Activated CD4-positive, CD25-positive, alpha-beta regulatory T cell treated with anti-CD3 and anti-CD28 coated beads, Interleukin-2, amount 50 U/mL, for 16 hours (primary cell): ENCODE results near the gene MYO1C.
A peak's percentile ranks its signal among the peaks of the same experiment; 100 is the strongest.
"Not testable (repeated sequence)": the region's sequence is repeated elsewhere in the genome, so short reads cannot be mapped to it uniquely, and the experiment has no call there.

Experiments
- DNase-seq: peaks from one replicate; pipeline ENCODE4 v3.0.0-alpha.2; 2020; ENCODE audit warnings: low read depth, low spot score

The MYO1C gene

GRCh38 chr17:1509290-1509881 lies 16.9 kb upstream of the MYO1C start:
- DNase-seq: no peak

- DNase-seq: not testable (repeated sequence)
Observed at GRCh38 chr17:1508709-1509108, 16.2 kb upstream of the MYO1C start.

DNA sequence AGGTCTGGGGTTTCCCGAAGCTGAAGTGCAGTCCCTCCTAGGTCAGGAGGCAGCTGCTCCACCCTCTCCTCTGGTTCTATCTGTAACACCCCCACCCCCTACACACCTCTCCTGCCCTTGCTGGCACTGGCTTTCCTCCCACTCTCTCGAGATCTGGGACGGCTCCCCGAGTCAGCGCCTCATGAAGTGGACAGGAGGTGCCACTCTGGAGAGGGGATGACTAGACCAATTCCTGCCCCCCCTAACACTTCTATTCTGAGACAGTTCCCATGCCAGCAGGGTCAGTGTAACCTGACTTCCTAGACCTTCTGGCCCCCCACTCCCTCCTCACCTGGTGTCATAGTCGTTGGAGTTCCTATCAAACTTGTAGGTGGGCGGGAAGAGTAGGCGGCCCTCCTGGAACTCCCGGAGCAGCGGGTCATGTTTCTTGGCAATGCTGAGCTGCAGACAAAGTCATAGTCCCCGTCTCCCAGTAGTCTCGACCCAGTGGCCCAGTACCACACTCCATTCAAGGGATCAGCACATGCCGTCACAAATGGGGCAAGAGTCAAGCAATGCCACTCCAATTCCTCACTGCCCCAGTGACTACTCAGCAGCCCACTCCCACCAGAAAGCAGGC lies 14.3 kb upstream of the MYO1C start:
- DNase-seq: no peak

DNA sequence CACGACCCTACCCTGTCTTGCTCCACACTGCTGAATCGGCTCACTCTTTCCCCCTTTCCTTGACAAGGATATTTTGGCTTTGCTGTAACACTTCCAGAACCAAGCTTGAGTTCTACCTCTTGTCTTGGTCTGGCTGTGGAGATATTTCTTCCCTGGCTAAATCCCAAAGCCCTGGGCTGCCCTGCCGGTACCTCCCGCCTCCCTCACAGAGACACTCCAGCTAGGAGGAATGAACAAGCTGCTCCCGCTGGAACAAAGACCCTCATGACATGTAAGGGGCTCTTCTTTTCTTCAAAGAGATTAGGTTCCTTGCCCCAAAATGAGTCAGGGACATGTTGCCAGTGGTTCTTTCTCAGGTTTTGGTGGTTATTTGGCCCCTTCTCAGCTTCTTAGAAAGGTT lies 13.1 kb upstream of the MYO1C start:
- DNase-seq: no peak

- DNase-seq: no peak
Observed at GRCh38 chr17:1504866-1505265, 12.4 kb upstream of the MYO1C start.

GRCh38 chr17:1503699-1504098 lies 11.2 kb upstream of the MYO1C start:
- DNase-seq: no peak

GRCh38 chr17:1498869-1499268 lies 6.4 kb upstream of the MYO1C start:
- DNase-seq: no peak

DNA sequence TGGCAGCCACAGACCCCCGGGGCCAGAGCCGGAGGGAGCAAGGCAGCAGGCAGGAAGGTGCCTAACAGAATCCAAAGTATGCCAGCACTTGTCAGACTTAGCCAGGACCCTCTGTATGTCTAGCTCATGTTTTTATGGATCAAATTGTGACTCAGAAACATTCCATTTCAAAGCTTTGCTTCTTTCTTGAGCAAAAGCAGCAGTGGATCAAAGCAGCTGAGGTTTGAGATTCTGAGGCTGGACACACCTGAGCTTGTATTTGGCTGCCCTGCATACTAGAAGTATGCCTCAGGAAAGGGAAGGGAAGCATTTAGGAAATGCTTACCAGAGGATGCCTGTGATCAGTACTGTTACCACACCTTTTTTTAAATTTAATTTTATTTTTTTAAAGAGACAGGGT lies 5.7 kb upstream of the MYO1C start:
- no peak for DNase-seq

DNA sequence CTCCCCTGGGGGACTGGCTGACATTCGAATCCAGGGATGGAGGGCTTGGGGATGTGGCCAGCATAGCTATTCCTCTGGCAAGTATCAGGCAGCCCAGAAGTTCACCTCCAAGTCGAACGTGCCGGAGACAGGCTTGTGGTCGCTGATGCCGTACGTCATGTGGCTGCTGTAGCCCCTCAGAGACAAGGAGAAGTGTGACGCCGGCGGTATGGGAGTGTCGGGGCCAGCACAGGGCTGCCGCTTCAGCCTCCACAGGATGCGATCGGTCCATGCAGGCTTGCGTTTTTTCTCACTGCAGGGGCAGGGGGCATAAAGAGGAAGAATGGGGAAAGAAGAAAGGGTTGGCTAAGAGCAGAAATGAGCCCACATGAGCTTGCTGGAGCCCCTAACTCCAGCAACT lies 5.3 kb upstream of the MYO1C start:
- DNase-seq: no peak

- no peak for DNase-seq
Observed at GRCh38 chr17:1496869-1497268, 4.4 kb upstream of the MYO1C start.

GRCh38 chr17:1495265-1495989 lies 2.9 kb upstream of the MYO1C start:
- no peak for DNase-seq

- no peak for DNase-seq
Observed at GRCh38 chr17:1494736-1495253, 2.3 kb upstream of the MYO1C start.

DNA sequence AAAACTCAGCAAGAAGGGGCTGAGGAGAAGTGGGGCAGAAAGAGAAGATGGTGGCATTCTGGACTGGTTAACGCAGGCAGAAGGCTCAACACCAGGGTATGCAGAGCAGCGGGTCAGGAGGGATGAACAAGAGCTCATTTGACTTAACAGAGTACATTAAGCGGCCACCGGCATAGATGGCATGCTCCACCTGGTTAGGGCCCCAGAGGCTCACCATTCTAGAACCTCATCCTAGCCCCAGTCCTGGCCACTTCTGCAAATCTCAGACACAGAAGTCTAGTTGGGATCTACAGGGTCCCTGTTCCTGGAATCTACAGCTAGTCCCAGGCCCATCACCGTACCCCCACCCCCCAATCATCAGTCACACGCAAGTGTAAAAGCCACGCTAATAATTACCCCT lies 1.7 kb upstream of the MYO1C start:
- no peak for DNase-seq

DNA sequence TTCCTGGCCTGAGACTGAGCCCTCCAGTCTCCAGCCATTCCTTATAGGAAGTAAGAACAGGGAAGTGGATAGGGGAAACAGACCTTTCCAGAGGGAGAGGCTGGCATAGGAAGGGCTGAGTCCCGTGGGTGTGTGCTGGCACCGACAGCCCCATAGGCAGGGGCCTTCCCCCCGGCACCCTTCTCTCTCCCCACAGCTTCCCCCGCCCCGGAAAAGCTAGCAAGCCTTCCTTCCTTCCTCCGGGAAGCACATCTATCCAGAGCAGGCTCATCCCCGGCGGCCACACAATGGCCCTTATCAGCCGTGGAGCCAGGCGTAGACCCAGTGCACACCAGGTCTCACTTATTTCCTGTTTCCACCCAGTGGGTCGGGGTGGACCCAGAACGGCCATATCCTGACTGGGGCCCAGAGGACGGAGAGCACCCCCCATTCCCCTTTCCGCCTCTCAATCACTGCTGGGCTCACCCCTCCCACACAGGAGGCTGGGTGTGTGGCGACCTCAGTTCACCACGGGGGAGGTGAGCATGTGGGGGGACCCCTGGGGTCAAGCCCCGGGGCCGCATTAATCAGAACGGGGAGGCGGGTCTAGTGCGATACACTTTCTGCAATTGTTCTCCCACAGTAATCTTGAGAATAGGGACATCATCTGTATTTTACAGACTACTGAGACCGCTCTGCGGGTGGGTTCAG lies 950 bp upstream of the MYO1C start:
- DNase-seq: no peak

GRCh38 chr17:1491443-1492248 lies 840 bp downstream of the MYO1C start:
- DNase-seq: no peak

DNA sequence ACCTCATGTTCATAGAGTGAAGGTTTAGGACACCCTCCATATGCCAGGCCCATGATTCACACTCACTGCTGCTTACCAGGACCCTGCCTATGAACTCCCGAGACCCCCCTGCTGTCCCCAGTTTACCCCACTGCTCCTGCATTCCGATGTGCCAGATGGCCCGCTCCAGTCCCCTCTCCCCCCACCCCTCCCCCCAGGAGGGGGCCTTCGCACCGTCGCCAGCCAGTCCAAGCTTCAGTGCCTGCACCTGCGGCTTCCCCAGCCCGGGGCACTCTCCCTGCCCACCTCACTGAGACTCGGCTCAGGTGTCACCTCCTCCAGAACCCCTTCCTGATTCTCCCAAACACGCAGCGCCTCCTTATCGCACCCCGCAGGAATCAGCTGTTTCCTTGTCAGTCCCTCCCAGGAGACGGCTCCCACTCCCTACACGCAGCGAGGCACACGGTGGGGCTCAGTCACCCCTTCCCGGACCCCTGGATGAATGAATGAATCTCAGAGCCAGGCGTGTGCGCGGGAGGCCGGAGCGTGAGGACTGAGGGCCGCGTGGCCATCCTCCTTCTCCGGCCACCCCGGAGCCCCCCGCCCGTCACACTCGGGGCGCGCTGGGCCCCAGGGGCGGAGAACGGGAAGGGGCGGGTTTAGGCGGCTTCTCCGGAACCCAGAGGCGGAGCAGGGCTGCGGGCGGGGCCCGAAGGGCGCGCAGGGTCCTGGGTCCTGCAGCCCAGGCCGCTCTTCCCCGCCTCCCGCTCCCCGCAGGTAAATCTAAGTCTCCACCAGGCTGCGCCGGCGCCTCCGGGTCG lies 1.6 kb downstream of the MYO1C start:
- peak; percentile 39 for DNase-seq

DNA sequence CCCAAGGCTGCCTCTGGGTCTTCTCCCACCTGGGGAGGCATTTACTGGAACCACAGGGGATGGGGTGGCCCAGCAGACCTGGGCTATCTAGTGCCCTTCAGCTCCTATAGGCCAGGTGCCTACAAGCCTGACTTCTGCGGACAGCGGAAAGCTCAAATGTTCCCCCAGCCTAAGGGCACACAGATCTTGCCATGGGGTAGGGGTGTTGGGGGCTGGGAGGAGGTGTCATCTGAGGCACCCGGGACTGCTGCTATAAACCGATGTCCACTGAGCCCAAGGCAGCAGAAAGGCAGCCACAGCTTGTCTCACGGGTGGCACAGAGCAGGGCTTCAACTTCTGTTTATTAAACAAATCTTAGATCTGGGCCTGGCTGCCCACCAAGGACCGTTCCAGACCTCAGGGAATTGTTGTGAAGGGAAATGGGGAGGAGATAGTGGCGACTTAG lies 3.6 kb downstream of the MYO1C start:
- DNase-seq: no peak

DNA sequence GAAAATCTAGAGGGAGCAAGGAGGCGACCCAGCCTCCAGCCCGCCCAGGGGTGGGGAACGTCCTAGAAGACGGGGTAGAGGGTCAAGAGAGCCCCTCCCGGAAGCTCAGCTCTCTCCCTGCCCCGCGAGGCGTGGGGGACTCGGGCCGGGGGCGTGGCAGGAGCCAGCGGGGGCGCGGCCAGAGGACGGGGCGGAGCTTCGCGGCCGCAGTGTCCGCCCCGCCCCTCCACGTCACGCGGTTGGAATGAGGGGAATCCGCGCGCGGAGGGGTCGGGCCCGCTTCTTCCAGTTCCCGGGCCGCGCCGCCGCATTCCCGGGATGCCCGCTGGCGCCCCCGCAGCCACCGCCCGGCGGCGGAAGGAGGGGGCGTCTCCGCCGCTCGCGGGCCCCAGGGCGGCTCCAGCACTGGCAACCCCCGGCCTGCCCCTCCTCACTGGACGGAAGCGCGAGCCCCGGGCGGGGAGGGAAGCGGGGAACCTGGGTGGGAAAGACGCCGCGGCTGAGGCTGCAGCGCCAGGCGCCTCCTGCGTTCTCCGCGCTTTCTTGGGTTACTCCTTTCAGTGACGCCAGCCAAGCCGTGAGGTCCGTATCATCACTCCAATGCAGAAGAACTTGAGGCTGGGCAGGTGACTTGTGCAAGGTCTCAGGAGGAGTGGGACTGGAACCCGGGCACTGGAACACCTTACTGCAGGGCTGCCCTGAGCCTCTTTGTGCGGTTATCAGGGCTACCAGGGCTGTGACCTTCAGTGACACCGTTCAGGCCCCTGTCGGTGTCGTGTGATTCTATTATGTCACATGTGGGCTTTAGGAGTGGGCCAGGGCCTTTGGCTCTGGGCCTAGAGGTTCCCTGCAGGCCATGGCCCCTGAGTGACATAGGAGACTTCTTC lies 4.3 kb downstream of the MYO1C start:
- DNase-seq: peak; percentile 41
